ENCODE data around the gene BORA. TPM values are rescaled to one million over a fixed set of nuclear protein-coding genes. Genes with fewer than 3 reads are reported as not detected.

Gene BORA
- total and polyA plus RNA-seq, 10 of the 15 experiments (the other 5 are each of a cell fraction or from before 2014, with no cell fraction given), result 15.1 to 38.7 (median 23.2) TPM

DNA sequence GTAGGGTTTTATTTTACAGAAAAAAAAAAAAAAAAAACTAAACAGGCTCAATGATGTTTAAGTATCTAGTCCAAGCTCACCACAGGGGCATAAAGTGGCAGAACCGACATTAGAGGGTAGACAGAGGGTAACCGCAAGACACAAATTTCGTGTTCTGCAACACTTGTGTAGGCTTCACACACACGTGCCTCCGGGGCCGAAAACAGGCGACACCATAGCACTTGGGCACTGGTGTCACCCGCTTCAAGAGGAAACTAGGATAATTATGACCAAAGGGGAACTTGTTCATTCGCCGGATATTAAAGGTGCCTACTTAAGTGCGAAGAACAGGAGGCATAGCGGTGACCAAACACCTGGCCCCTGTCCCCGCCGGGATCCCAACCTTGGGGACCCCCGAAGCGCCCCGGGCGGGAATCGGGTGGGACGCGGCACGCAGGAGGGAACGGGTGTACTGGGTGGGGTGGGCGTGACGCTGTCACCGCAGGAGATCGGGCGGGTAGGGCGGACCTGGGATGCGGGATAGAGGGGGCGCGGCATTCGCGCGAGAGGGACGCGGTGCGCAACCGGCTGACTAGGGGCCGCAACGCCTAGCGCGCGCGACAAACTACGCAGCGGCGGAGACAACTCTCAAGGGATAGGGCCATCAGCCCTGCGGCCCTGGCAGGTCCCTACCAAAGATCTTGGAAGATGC is 852 bp upstream of the BORA start (continued):
- TF ChIP-seq, protein P1, sequence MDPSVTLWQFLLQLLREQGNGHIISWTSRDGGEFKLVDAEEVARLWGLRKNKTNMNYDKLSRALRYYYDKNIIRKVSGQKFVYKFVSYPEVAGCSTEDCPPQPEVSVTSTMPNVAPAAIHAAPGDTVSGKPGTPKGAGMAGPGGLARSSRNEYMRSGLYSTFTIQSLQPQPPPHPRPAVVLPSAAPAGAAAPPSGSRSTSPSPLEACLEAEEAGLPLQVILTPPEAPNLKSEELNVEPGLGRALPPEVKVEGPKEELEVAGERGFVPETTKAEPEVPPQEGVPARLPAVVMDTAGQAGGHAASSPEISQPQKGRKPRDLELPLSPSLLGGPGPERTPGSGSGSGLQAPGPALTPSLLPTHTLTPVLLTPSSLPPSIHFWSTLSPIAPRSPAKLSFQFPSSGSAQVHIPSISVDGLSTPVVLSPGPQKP (IDR thresholded peaks at IDR 0.05; ENCODE audit: low read depth, low read length), result no peak
- TF ChIP-seq, protein P2, sequence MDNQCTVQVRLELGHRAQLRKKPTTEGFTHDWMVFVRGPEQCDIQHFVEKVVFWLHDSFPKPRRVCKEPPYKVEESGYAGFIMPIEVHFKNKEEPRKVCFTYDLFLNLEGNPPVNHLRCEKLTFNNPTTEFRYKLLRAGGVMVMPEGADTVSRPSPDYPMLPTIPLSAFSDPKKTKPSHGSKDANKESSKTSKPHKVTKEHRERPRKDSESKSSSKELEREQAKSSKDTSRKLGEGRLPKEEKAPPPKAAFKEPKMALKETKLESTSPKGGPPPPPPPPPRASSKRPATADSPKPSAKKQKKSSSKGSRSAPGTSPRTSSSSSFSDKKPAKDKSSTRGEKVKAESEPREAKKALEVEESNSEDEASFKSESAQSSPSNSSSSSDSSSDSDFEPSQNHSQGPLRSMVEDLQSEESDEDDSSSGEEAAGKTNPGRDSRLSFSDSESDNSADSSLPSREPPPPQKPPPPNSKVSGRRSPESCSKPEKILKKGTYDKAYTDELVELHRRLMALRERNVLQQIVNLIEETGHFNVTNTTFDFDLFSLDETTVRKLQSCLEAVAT (IDR thresholded peaks at IDR 0.05), result no peak
- TF ChIP-seq SP1 (IDR thresholded peaks at IDR 0.05; ENCODE audit: low read depth, low read length) (no peak), TARDBP (IDR thresholded peaks at IDR 0.05; ENCODE audit: borderline replicate concordance) (no peak), HCFC1 (IDR thresholded peaks at IDR 0.05; ENCODE audit: low read length) (no peak), KLF5 (IDR thresholded peaks at IDR 0.05; ENCODE audit: partially characterized antibody) (no peak), MXI1 (IDR thresholded peaks at IDR 0.05; ENCODE audit: low read depth, low read length) (peak; percentile 63; the same call in 1 of the 2 replicates), NRF1 (conservative IDR thresholded peaks at IDR 0.05; ENCODE audit: low read depth, low read length) (no peak), RUNX3 (IDR thresholded peaks at IDR 0.05; ENCODE audit: low read length) (peak; percentile 53; the same call in 1 of the 2 replicates), SMC3 (IDR thresholded peaks at IDR 0.05; ENCODE audit: borderline replicate concordance, low read length) (no peak), EZH2 (IDR thresholded peaks at IDR 0.05; ENCODE audit: borderline replicate concordance, control insufficient read depth, low read depth, low read length) (no peak), ZNF217 (IDR thresholded peaks at IDR 0.05) (no peak), POLR2AphosphoS5 (IDR thresholded peaks at IDR 0.05; ENCODE audit: low read length) (no peak), PML (IDR thresholded peaks at IDR 0.05; ENCODE audit: low read length) (no peak), SUZ12 (IDR thresholded peaks at IDR 0.05; ENCODE audit: unreplicated experiment) (no peak), DPF2 (IDR thresholded peaks at IDR 0.05) (no peak; the same call in 1 of the 2 replicates), POLR2AphosphoS2 (IDR thresholded peaks at IDR 0.05; ENCODE audit: low read depth, low read length) (no peak; the same call in 1 of the 2 replicates)
- TF ChIP-seq, protein P3, sequence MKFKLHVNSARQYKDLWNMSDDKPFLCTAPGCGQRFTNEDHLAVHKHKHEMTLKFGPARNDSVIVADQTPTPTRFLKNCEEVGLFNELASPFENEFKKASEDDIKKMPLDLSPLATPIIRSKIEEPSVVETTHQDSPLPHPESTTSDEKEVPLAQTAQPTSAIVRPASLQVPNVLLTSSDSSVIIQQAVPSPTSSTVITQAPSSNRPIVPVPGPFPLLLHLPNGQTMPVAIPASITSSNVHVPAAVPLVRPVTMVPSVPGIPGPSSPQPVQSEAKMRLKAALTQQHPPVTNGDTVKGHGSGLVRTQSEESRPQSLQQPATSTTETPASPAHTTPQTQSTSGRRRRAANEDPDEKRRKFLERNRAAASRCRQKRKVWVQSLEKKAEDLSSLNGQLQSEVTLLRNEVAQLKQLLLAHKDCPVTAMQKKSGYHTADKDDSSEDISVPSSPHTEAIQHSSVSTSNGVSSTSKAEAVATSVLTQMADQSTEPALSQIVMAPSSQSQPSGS (IDR thresholded peaks at IDR 0.05; ENCODE audit: low read length), result no peak
- TF ChIP-seq, protein P4, sequence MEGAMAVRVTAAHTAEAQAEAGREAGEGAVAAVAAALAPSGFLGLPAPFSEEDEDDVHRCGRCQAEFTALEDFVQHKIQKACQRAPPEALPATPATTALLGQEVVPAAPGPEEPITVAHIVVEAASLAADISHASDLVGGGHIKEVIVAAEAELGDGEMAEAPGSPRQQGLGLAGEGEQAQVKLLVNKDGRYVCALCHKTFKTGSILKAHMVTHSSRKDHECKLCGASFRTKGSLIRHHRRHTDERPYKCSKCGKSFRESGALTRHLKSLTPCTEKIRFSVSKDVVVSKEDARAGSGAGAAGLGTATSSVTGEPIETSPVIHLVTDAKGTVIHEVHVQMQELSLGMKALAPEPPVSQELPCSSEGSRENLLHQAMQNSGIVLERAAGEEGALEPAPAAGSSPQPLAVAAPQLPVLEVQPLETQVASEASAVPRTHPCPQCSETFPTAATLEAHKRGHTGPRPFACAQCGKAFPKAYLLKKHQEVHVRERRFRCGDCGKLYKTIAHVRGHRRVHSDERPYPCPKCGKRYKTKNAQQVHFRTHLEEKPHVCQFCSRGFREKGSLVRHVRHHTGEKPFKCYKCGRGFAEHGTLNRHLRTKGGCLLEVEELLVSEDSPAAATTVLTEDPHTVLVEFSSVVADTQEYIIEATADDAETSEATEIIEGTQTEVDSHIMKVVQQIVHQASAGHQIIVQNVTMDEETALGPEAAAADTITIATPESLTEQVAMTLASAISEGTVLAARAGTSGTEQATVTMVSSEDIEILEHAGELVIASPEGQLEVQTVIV (IDR thresholded peaks at IDR 0.05; ENCODE audit: borderline replicate concordance, partially characterized antibody), result no peak
- TF ChIP-seq, protein P5, sequence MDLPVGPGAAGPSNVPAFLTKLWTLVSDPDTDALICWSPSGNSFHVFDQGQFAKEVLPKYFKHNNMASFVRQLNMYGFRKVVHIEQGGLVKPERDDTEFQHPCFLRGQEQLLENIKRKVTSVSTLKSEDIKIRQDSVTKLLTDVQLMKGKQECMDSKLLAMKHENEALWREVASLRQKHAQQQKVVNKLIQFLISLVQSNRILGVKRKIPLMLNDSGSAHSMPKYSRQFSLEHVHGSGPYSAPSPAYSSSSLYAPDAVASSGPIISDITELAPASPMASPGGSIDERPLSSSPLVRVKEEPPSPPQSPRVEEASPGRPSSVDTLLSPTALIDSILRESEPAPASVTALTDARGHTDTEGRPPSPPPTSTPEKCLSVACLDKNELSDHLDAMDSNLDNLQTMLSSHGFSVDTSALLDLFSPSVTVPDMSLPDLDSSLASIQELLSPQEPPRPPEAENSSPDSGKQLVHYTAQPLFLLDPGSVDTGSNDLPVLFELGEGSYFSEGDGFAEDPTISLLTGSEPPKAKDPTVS (IDR thresholded peaks at IDR 0.05; ENCODE audit: low read depth, low read length), result no peak
- TF ChIP-seq, protein P6, sequence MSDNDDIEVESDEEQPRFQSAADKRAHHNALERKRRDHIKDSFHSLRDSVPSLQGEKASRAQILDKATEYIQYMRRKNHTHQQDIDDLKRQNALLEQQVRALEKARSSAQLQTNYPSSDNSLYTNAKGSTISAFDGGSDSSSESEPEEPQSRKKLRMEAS (IDR thresholded peaks at IDR 0.05; ENCODE audit: low read depth, low read length), result peak; percentile 49; the same call in 1 of the 2 replicates
